HG03439 (cell line): ENCODE measurements around the gene SH2D6.
A peak's percentile ranks its signal among the peaks of the same experiment; 100 is the strongest.

Experiments
- ATAC-seq: cut with Tn5 transposase; IDR thresholded peaks from one replicate; pipeline ENCODE4 v1.9.1; 2021; ENCODE audit warnings: mild to moderate bottlenecking, moderate library complexity; ENCODE audit not compliant: unreplicated experiment

The SH2D6 gene

GRCh38 chr2:85421260-85422071, 3.0 kb downstream of the SH2D6 start:
- ATAC-seq: no peak

- ATAC-seq: no peak
Observed at GRCh38 chr2:85422072-85422457, 3.6 kb downstream of the SH2D6 start.

- ATAC-seq: no peak
Observed at GRCh38 chr2:85423525-85423924, 5.0 kb downstream of the SH2D6 start.

- no peak for ATAC-seq
Observed at GRCh38 chr2:85425588-85425987, 7.1 kb downstream of the SH2D6 start.

- no peak for ATAC-seq
Observed at GRCh38 chr2:85427300-85427835, 8.9 kb downstream of the SH2D6 start.

GRCh38 chr2:85428343-85428881, 9.9 kb downstream of the SH2D6 start:
- no peak for ATAC-seq

GRCh38 chr2:85429213-85429923, 10.9 kb downstream of the SH2D6 start:
- no peak for ATAC-seq

- ATAC-seq: no peak
Observed at GRCh38 chr2:85429924-85430289, 11.4 kb downstream of the SH2D6 start.

- no peak for ATAC-seq
Observed at GRCh38 chr2:85430752-85431569, 12.4 kb downstream of the SH2D6 start.

- no peak for ATAC-seq
Observed at GRCh38 chr2:85431570-85432205, 13.2 kb downstream of the SH2D6 start.

GRCh38 chr2:85433511-85434089, 15.1 kb downstream of the SH2D6 start:
- ATAC-seq: no peak

GRCh38 chr2:85434696-85435095, 16.2 kb downstream of the SH2D6 start:
- ATAC-seq: no peak

- no peak for ATAC-seq
Observed at GRCh38 chr2:85435220-85435958, 16.9 kb downstream of the SH2D6 start.

GRCh38 chr2:85435981-85436835, 17.7 kb downstream of the SH2D6 start:
- no peak for ATAC-seq

- ATAC-seq: no peak
Observed at GRCh38 chr2:85436836-85437487, 18.4 kb downstream of the SH2D6 start.

GRCh38 chr2:85437488-85438200, 19.1 kb downstream of the SH2D6 start:
- ATAC-seq: peak; percentile 85
